22Rv1 (cell line): ENCODE results near the gene OR4D5.

Source experiments
- ZFX ChIP-seq: fragments of 450-650 bp; IDR thresholded peaks from 2 replicates; pipeline ENCODE4 v1.6.1; 2017; ENCODE audit warnings: antibody characterized with exemption, borderline replicate concordance
- TF ChIP-seq, protein P1 (sequence below): fragments of 450-650 bp; IDR thresholded peaks from 2 replicates; pipeline ENCODE4 v1.5.1; 2017; ENCODE audit warnings: mild to moderate bottlenecking

GRCh38 chr11:123977731-123978347 is 38.4 kb downstream of the OR4D5 start, which contains the start of gene OR10S1:
- TF ChIP-seq, protein P1, sequence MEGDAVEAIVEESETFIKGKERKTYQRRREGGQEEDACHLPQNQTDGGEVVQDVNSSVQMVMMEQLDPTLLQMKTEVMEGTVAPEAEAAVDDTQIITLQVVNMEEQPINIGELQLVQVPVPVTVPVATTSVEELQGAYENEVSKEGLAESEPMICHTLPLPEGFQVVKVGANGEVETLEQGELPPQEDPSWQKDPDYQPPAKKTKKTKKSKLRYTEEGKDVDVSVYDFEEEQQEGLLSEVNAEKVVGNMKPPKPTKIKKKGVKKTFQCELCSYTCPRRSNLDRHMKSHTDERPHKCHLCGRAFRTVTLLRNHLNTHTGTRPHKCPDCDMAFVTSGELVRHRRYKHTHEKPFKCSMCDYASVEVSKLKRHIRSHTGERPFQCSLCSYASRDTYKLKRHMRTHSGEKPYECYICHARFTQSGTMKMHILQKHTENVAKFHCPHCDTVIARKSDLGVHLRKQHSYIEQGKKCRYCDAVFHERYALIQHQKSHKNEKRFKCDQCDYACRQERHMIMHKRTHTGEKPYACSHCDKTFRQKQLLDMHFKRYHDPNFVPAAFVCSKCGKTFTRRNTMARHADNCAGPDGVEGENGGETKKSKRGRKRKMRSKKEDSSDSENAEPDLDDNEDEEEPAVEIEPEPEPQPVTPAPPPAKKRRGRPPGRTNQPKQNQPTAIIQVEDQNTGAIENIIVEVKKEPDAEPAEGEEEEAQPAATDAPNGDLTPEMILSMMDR: no peak
- TF ChIP-seq ZFX: no peak
